Measurements from ENCODE around the gene TMEM151B. TPM values are rescaled to one million over a fixed set of nuclear protein-coding genes. Genes with fewer than 3 reads are reported as not detected.

TMEM151B gene
- total RNA-seq, 1 donor from 2014 or later: not detected

- H3K4me3 ChIP-seq: no peak overlapping the region
- peaks cover 14% of the 10 kb centered on the region for H3K4me1 ChIP-seq
- peaks cover 53% of the 10 kb centered on the region for H3K36me3 ChIP-seq
- H3K9me3 ChIP-seq: no peaks in the 10 kb centered on the region
- intact Hi-C loops (cut with DNase I): no loop called here
- no peak for DNase-seq
- H3K27me3 ChIP-seq (ENCODE audit: low read depth): peaks cover 31% of the 10 kb centered on the region
- ATAC-seq: no peak
- no peak overlapping the region for H3K27ac ChIP-seq
- TF ChIP-seq CTCF (IDR thresholded peaks at IDR 0.05): no peak
These were observed 30.1 kb downstream of the TMEM151B start for GRCh38 chr6:44300292-44300823.

- Histone ChIP-seq H3K4me1 (peaks cover 14% of the 10 kb centered on the region), H3K36me3 (peaks cover 61% of the 10 kb centered on the region), H3K9me3 (no peaks in the 10 kb centered on the region), H3K27ac (no peak overlapping the region), H3K27me3 (ENCODE audit: low read depth) (peaks cover 24% of the 10 kb centered on the region), H3K4me3 (no peak overlapping the region)
- intact Hi-C loops (cut with DNase I): no loop called here
- no peak for TF ChIP-seq CTCF (IDR thresholded peaks at IDR 0.05)
- ATAC-seq: no peak
- no peak for DNase-seq
These were observed 30.9 kb downstream of the TMEM151B start for GRCh38 chr6:44301106-44301505.

GRCh38 chr6:44301782-44302564 lies 31.7 kb downstream of the TMEM151B start:
- TF ChIP-seq CTCF (IDR thresholded peaks at IDR 0.05): no peak
- Histone ChIP-seq H3K4me1 (peaks cover 11% of the 10 kb centered on the region), H3K9me3 (no peaks in the 10 kb centered on the region), H3K36me3 (peaks cover 69% of the 10 kb centered on the region), H3K4me3 (no peak overlapping the region), H3K27ac (no peak overlapping the region), H3K27me3 (ENCODE audit: low read depth) (peaks cover 15% of the 10 kb centered on the region)
- ATAC-seq (no peak), DNase-seq (no peak)
- intact Hi-C loops (cut with DNase I): no loop called here

- intact Hi-C loops (cut with DNase I): no loop called here
- DNase-seq: no peak
- Histone ChIP-seq H3K27me3 (ENCODE audit: low read depth) (peaks cover 6% of the 10 kb centered on the region), H3K4me3 (no peak overlapping the region), H3K9me3 (no peaks in the 10 kb centered on the region), H3K27ac (no peak overlapping the region), H3K36me3 (peaks cover 77% of the 10 kb centered on the region), H3K4me1 (peaks cover 2% of the 10 kb centered on the region)
- no peak for TF ChIP-seq CTCF (IDR thresholded peaks at IDR 0.05)
- no peak for ATAC-seq
These were observed 32.6 kb downstream of the TMEM151B start for GRCh38 chr6:44302856-44303255.

- no peak for ATAC-seq
- Histone ChIP-seq H3K9me3 (no peaks in the 10 kb centered on the region), H3K27me3 (ENCODE audit: low read depth) (no peaks in the 10 kb centered on the region), H3K4me3 (no peak overlapping the region), H3K4me1 (no peaks in the 10 kb centered on the region), H3K27ac (no peak overlapping the region), H3K36me3 (peaks cover 87% of the 10 kb centered on the region)
- TF ChIP-seq CTCF (IDR thresholded peaks at IDR 0.05): no peak
- intact Hi-C loops (cut with DNase I): no loop called here
- DNase-seq: no peak
These were observed 33.6 kb downstream of the TMEM151B start for GRCh38 chr6:44303842-44304241.

All from lower lobe of right lung (tissue), 2 donors.